ENCODE results near the gene ASPSCR1. TPM values are rescaled to one million over a fixed set of nuclear protein-coding genes. Genes with fewer than 3 reads are reported as not detected.
A peak's percentile ranks its signal among the peaks of the same experiment; 100 is the strongest.

The ASPSCR1 gene
- total RNA-seq, 6 donors from 2014 or later, result 26.0 to 96.4 (median 56.1) TPM

- no peaks in the 10 kb centered on the region for H3K36me3 ChIP-seq
- no peak overlapping the region for H3K4me3 ChIP-seq
- H3K27me3 ChIP-seq, result peaks cover 0 to 10% (median 1%) of the 10 kb centered on the region in 4 donors
- TF ChIP-seq POLR2AphosphoS5 (IDR thresholded peaks at IDR 0.05), result no peak
- no peak for TF ChIP-seq POLR2A (IDR thresholded peaks at IDR 0.05)
- no peak for TF ChIP-seq EP300 (IDR thresholded peaks at IDR 0.05)
- TF ChIP-seq, protein P1, sequence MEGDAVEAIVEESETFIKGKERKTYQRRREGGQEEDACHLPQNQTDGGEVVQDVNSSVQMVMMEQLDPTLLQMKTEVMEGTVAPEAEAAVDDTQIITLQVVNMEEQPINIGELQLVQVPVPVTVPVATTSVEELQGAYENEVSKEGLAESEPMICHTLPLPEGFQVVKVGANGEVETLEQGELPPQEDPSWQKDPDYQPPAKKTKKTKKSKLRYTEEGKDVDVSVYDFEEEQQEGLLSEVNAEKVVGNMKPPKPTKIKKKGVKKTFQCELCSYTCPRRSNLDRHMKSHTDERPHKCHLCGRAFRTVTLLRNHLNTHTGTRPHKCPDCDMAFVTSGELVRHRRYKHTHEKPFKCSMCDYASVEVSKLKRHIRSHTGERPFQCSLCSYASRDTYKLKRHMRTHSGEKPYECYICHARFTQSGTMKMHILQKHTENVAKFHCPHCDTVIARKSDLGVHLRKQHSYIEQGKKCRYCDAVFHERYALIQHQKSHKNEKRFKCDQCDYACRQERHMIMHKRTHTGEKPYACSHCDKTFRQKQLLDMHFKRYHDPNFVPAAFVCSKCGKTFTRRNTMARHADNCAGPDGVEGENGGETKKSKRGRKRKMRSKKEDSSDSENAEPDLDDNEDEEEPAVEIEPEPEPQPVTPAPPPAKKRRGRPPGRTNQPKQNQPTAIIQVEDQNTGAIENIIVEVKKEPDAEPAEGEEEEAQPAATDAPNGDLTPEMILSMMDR (IDR thresholded peaks at IDR 0.05), result no peak
- no peaks in the 10 kb centered on the region for H3K9me3 ChIP-seq
- 73 to 75% methylated on average over 15 to 20 of the region's 20 CpGs for WGBS, 2 donors
- peaks cover 9 to 36% (median 31%) of the 10 kb centered on the region in 4 donors for H3K4me1 ChIP-seq
- ATAC-seq (ENCODE audit: low FRiP score in 2 of 2), result no peak
- H3K27ac ChIP-seq, result no peak overlapping the region
- peak in 1 of 2 donors; percentile 33 for DNase-seq
Observed at GRCh38 chr17:81930142-81931125, 47.0 kb upstream of the ASPSCR1 start.

- WGBS, 2 donors, result 69 to 72% methylated on average over 13 of the region's 13 CpGs
- H3K27me3 ChIP-seq, result peaks cover 0 to 10% (median 1%) of the 10 kb centered on the region in 4 donors
- no peak for TF ChIP-seq EP300 (IDR thresholded peaks at IDR 0.05)
- no peak for TF ChIP-seq POLR2A (IDR thresholded peaks at IDR 0.05)
- TF ChIP-seq POLR2AphosphoS5 (IDR thresholded peaks at IDR 0.05), result no peak
- peak in 1 of 2 donors; percentile 65 for DNase-seq
- no peak overlapping the region for H3K4me3 ChIP-seq
- H3K4me1 ChIP-seq, result peaks cover 1 to 33% (median 24%) of the 10 kb centered on the region in 4 donors
- no peaks in the 10 kb centered on the region for H3K36me3 ChIP-seq
- no peaks in the 10 kb centered on the region for H3K9me3 ChIP-seq
- no peak overlapping the region for H3K27ac ChIP-seq
- no peak for ATAC-seq (ENCODE audit: low FRiP score in 2 of 2)
Observed at GRCh38 chr17:81931189-81931556, 46.3 kb upstream of the ASPSCR1 start.

- no peak overlapping the region for H3K4me3 ChIP-seq
- WGBS, 2 donors, result 39 to 41% methylated on average over 14 of the region's 15 CpGs
- H3K27me3 ChIP-seq, result peaks cover 0 to 10% (median 1%) of the 10 kb centered on the region in 4 donors
- no peaks in the 10 kb centered on the region for H3K36me3 ChIP-seq
- no peak for ATAC-seq (ENCODE audit: low FRiP score in 2 of 2)
- H3K4me1 ChIP-seq, result peaks cover 3 to 33% (median 26%) of the 10 kb centered on the region in 4 donors
- peak in 1 of 2 donors; percentile 34 for DNase-seq
- no peak overlapping the region for H3K27ac ChIP-seq
- no peaks in the 10 kb centered on the region for H3K9me3 ChIP-seq
- TF ChIP-seq POLR2A (IDR thresholded peaks at IDR 0.05), result no peak
- TF ChIP-seq, protein P1 (IDR thresholded peaks at IDR 0.05), result no peak
- TF ChIP-seq POLR2AphosphoS5 (IDR thresholded peaks at IDR 0.05), result no peak
- no peak for TF ChIP-seq EP300 (IDR thresholded peaks at IDR 0.05)
Observed at GRCh38 chr17:81931557-81932332, 45.7 kb upstream of the ASPSCR1 start.

DNA sequence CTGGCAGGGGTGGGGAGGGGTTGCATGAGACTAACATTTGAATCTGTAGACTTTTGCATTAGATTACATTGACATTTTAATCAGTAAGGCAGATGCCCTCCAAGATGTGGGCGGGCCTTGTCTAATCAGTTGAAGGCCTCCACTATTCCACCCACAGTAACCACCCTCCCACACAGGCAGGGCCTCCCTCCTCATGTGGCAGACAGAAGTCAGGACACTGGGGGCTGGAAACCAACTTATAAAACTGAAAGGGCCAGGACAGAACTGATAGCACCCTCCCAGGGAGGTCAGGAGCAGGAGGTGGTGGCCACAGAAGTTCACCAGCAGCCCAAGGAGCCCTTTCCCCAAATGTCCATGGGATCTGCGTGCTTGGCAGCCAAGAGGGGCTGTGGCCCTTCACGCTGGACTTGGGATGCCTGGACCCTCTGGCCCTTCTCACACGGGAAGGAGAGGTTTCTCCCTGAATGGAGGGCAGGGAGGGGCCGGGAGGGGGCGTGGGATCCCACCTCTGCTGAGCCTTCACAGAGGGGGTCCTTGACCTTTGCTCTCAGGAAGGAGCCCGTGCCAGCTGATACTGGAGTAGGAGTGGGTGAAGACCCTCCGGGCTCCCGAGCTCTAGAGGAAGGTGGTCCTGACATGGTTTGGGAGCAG, 45.0 kb upstream of the ASPSCR1 start:
- no peak overlapping the region for H3K27ac ChIP-seq
- no peaks in the 10 kb centered on the region for H3K9me3 ChIP-seq
- H3K4me1 ChIP-seq, result peaks cover 8 to 41% (median 31%) of the 10 kb centered on the region in 4 donors
- DNase-seq (peak in 1 of 2 donors; percentile 47), ATAC-seq (ENCODE audit: low FRiP score in 2 of 2) (no peak)
- H3K4me3 ChIP-seq, result no peak overlapping the region
- no peak for TF ChIP-seq POLR2A (IDR thresholded peaks at IDR 0.05)
- TF ChIP-seq, protein P1 (IDR thresholded peaks at IDR 0.05), result no peak
- no peak for TF ChIP-seq POLR2AphosphoS5 (IDR thresholded peaks at IDR 0.05)
- TF ChIP-seq EP300 (IDR thresholded peaks at IDR 0.05), result no peak
- H3K27me3 ChIP-seq, result peaks cover 0 to 10% (median 1%) of the 10 kb centered on the region in 4 donors
- WGBS, 2 donors, result 79 to 92% methylated on average over 4 to 9 of the region's 9 CpGs
- no peaks in the 10 kb centered on the region for H3K36me3 ChIP-seq

Measured in upper lobe of left lung (tissue), 6 donors.